Left lung (tissue), 10 donors: ENCODE measurements around the gene NHLRC1. TPM values are rescaled to one million over a fixed set of nuclear protein-coding genes. Genes with fewer than 3 reads are reported as not detected.

Source experiments
- ATAC-seq: fragments of 200-7000 bp; cut with Tn5 transposase; one replicate; pipeline ENCODE4 v1.9.1; 2020; ENCODE audit warnings: moderate library complexity
- DNase-seq, 4 donors: peaks; one replicate each; pipeline ENCODE4 v3.0.0-alpha.2; 2013 to 2020
- H3K27ac ChIP-seq, 2 donors: fragments of 200-600 bp; sonication (generic) in 1 of 2; one replicate each; pipeline versions ENCODE4 v1.5.0 to v1.8.0; 2020 to 2021
- H3K27me3 ChIP-seq, 2 donors: fragments of 200-600 bp; sonication (generic) in 1 of 2; one replicate each; pipeline versions ENCODE4 v1.5.0 to v1.8.0; 2020 to 2021
- H3K36me3 ChIP-seq, 2 donors: fragments of 200-600 bp; sonication (generic) in 1 of 2; one replicate each; pipeline versions ENCODE4 v1.5.0 to v1.8.0; 2020 to 2021
- H3K4me1 ChIP-seq, 2 donors: fragments of 200-600 bp; one replicate each; pipeline ENCODE4 v1.8.0; 2021
- H3K4me3 ChIP-seq, 2 donors: fragments of 200-600 bp; sonication (generic) in 1 of 2; one replicate each; pipeline versions ENCODE4 v1.5.0 to v1.8.0; 2020 to 2021; ENCODE audit warnings: mild to moderate bottlenecking in 1 of 2
- H3K9me3 ChIP-seq, 2 donors: fragments of 200-600 bp; sonication (generic) in 1 of 2; one replicate each; pipeline versions ENCODE4 v1.5.0 to v1.8.0; 2020 to 2021
- intact Hi-C, 2 donors: fragments of 100-400 bp; cut with DNase I; formaldehyde crosslinking; loops; one replicate each; pipeline versions ENCODE4 v1.11.2 to v1.14.2; 2022
- polyA plus RNA-seq, 6 donors: library from polyadenylated mRNA; unstranded; fragments of 120-200 nt; gene quantifications; one replicate each; pipeline ENCODE4 v1.2.1, GENCODE V29; 2013; ENCODE audit not compliant: insufficient read length in 6 of 6
- total RNA-seq, 2 donors: library from RNA; stranded (reverse); fragmentation: NEBNext Ultra II Directional; extraction: Animal tissue kit (Norgen Biotek cat#: 25700); gene quantifications; one replicate each; pipeline ENCODE4 v1.2.1, GENCODE V29; 2021
- TF ChIP-seq, protein P1 (sequence below), 2 donors: fragments of 200-600 bp; sonication (generic) in 1 of 2; IDR thresholded peaks; one replicate each; pipeline versions ENCODE4 v1.5.0 to v1.8.0; 2021; ENCODE audit warnings: antibody characterized with exemption in 2 of 2
- donor health status: DM: no; HTN: yes; CAD: no.
- donor health status: DM: no; HTN: no; CAD: no.

The NHLRC1 gene
- total and polyA plus RNA-seq, 8 donors, result 1.9 to 2.8 (median 2.4) TPM

- Histone ChIP-seq H3K4me1 (peaks cover 0 to 14% of the 10 kb centered on the region in 2 donors), H3K27ac (no peak overlapping the region), H3K36me3 (peaks cover 0 to 29% of the 10 kb centered on the region in 2 donors), H3K9me3 (no peaks in the 10 kb centered on the region), H3K4me3 (no peak overlapping the region), H3K27me3 (no peaks in the 10 kb centered on the region)
- ATAC-seq (no peak), DNase-seq (no peak)
- intact Hi-C loops, result no loop called here
- TF ChIP-seq, protein P1, sequence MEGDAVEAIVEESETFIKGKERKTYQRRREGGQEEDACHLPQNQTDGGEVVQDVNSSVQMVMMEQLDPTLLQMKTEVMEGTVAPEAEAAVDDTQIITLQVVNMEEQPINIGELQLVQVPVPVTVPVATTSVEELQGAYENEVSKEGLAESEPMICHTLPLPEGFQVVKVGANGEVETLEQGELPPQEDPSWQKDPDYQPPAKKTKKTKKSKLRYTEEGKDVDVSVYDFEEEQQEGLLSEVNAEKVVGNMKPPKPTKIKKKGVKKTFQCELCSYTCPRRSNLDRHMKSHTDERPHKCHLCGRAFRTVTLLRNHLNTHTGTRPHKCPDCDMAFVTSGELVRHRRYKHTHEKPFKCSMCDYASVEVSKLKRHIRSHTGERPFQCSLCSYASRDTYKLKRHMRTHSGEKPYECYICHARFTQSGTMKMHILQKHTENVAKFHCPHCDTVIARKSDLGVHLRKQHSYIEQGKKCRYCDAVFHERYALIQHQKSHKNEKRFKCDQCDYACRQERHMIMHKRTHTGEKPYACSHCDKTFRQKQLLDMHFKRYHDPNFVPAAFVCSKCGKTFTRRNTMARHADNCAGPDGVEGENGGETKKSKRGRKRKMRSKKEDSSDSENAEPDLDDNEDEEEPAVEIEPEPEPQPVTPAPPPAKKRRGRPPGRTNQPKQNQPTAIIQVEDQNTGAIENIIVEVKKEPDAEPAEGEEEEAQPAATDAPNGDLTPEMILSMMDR (IDR thresholded peaks at IDR 0.05), result no peak
Observed at GRCh38 chr6:18126121-18126520, 3.6 kb upstream of the NHLRC1 start.

- TF ChIP-seq, protein P1 (IDR thresholded peaks at IDR 0.05), result no peak
- H3K4me1 ChIP-seq, result peaks cover 0 to 14% of the 10 kb centered on the region in 2 donors
- ATAC-seq, result no peak
- intact Hi-C loops, result no loop called here
- H3K27ac ChIP-seq, result no peak overlapping the region
- no peaks in the 10 kb centered on the region for H3K36me3 ChIP-seq
- H3K4me3 ChIP-seq, result peak overlapping the region in 1 of 2 donors; percentile 38
- DNase-seq, result no peak
- H3K9me3 ChIP-seq, result no peaks in the 10 kb centered on the region
- no peaks in the 10 kb centered on the region for H3K27me3 ChIP-seq
Observed at GRCh38 chr6:18121580-18122127, 823 bp downstream of the NHLRC1 start.

DNA sequence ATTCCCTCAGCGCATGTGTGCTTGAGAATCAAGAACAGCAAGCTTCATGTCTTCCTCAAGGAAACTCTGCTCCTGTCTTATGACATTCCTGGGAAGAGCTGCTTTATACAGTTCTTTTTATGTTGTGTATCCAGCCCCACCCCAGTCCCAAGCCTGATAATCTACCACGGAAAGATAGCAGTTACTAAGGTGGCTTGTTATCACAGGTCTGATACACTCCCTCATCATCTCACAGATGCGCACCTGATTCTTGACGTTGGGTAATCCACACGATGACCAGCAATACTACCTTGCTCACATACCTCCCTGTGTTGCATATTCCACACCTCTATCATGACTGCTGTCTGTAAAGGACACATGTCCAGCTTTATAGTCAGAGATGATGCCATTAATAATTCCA is 3.2 kb downstream of the NHLRC1 start:
- Histone ChIP-seq H3K27ac (no peak overlapping the region), H3K4me1 (peaks cover 0 to 14% of the 10 kb centered on the region in 2 donors), H3K9me3 (no peaks in the 10 kb centered on the region), H3K27me3 (no peaks in the 10 kb centered on the region), H3K36me3 (no peaks in the 10 kb centered on the region), H3K4me3 (no peak overlapping the region)
- intact Hi-C loops, result no loop called here
- ATAC-seq, result no peak
- DNase-seq, result no peak
- TF ChIP-seq, protein P1 (IDR thresholded peaks at IDR 0.05), result no peak

- ATAC-seq, result no peak
- Histone ChIP-seq H3K4me1 (peaks cover 0 to 14% of the 10 kb centered on the region in 2 donors), H3K27me3 (no peaks in the 10 kb centered on the region), H3K27ac (no peak overlapping the region), H3K9me3 (no peaks in the 10 kb centered on the region), H3K4me3 (no peak overlapping the region), H3K36me3 (no peaks in the 10 kb centered on the region)
- TF ChIP-seq, protein P1 (IDR thresholded peaks at IDR 0.05), result no peak
- no peak for DNase-seq
- intact Hi-C loops, result no loop called here
Observed at GRCh38 chr6:18118330-18118729, 4.1 kb downstream of the NHLRC1 start.

DNA sequence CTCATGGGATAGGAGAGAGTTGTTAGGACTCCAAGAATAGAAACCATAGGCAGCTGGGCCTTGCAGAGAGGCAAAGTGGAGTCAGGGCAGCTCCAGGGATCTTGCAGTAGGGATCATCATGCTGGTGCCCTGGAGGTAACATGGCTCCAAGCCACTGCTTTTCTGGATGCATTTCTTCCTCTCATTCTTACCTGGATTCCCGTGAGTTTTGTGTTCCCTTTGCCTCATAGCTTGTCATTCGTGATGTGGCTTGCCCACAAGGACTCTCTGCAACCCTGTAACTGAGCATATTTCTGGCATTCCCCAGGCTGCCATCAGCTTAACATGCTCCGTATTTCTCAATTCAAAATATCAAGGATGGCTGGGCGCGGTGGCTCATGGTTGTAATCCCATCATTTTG is 5.3 kb downstream of the NHLRC1 start:
- H3K36me3 ChIP-seq, result no peaks in the 10 kb centered on the region
- peaks cover 0 to 6% of the 10 kb centered on the region in 2 donors for H3K4me1 ChIP-seq
- ATAC-seq (no peak), DNase-seq (no peak)
- TF ChIP-seq, protein P1 (IDR thresholded peaks at IDR 0.05), result no peak
- H3K27ac ChIP-seq, result no peak overlapping the region
- intact Hi-C loops, result no loop called here
- H3K9me3 ChIP-seq, result no peaks in the 10 kb centered on the region
- H3K4me3 ChIP-seq, result no peak overlapping the region
- H3K27me3 ChIP-seq, result no peaks in the 10 kb centered on the region
